ENCODE measurements around the gene MMP24OS. TPM values are rescaled to one million over a fixed set of nuclear protein-coding genes. Genes with fewer than 3 reads are reported as not detected.

The MMP24OS gene
- total RNA-seq, 1 donor from 2014 or later, result 50.1 TPM

DNA sequence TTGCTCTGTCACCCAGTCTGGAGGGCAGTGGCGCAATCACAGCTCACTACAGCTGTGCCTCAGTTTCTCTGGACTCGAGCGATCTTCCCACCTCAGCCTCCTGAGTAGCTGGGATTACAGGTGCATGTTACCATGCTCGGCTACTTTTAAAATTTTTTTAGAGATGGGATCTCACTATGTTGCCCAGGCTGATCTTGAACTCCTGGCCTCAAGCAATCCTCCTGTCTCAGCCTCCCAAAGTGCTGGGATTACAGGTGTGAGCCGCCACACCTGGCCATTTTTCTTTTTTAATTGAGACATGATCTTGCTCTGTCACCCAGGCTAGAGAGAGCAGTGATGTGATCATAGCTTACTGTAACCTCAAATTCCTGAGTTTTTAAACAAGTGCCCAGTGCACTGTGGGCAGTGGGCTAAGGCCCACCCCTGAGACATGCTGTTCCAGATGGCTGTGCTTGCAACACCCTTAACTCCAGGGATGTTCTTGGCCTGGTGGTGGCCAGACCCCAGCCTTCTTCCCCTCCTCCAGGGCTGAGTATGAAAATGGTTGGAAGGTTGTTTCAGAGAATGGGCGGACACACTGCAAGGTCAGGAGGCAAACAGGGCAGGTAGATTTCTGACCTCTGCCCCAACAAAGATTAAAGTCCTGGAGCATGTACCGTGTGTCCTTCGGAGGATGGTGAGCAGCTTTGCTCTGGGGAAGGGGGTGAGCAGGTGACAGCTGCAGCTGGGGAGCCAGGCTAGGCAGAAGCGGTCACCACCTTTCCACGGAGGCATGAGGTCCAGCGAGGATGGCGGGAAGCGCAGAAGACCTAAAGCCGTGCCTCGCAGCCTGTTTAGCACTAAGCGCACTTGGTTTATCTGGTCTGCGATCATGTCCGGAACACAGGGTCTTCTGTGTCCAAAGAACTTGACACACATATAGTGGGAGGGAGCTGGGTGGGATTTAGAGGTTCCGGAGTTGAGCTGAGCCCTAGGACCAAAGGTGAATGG lies 15.7 kb upstream of the MMP24OS start:
- intact Hi-C loops (cut with DNase I), result no loop called here
- DNase-seq (ENCODE audit: missing footprints) (no peak), ATAC-seq (no peak)

DNA sequence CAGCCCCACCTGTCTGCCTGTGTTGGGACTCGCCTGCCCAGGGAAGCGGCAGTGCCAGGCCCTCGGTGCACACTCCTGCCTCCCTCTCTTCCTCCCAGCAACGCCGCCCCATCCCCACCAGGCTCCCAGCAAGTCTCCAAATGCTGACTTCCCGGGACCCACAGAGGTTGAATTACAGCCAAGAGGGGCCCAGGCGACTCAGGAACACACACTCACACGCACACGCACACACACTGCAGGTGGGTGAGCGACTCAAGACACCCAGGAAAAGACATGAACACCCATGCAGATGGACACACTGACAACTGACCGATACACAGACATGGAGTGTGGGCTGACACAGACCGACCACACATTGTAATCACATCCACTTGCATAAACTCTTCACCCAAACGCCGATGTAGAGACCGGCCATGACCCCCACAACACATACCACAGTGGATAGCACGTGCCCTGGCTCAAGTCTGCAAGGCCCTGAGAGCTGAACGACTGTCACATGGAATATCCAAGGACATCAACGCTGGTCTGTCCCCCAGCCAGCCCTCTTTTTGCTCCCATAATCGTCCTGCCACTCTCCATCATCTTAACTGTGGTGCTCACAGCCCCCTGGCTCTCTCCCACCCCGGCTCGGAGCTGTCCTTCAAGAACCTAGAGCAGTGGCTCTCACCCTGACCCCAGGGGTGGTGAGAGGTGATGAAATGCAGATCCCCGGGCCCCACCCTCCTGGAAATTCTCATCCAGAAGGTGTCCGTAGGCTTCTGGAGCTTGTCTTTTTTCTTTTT lies 14.8 kb upstream of the MMP24OS start:
- intact Hi-C loops (cut with DNase I), result no loop called here
- ATAC-seq (no peak), DNase-seq (ENCODE audit: missing footprints) (no peak)

GRCh38 chr20:35291654-35292503 lies 14.0 kb upstream of the MMP24OS start, which contains the start of gene FAM83C:
Gene FAM83C (minus strand): TSS chr20:35292425. CDS start chr20:35292304, 121 bp downstream.
- intact Hi-C loops (cut with DNase I), result no loop called here
- DNase-seq (ENCODE audit: missing footprints), result no peak
- ATAC-seq, result no peak

- intact Hi-C loops (cut with DNase I), result no loop called here
- no peak for DNase-seq (ENCODE audit: missing footprints)
Measured at GRCh38 chr20:35290887-35291417, 13.0 kb upstream of the MMP24OS start.

GRCh38 chr20:35290186-35290886 lies 12.4 kb upstream of the MMP24OS start:
- intact Hi-C loops (cut with DNase I), result no loop called here
- no peak for DNase-seq (ENCODE audit: missing footprints)
- ATAC-seq, result no peak

More at GRCh38 chr20:35290887-35291417, 13.0 kb upstream of the MMP24OS start:
- ATAC-seq, result no peak

- intact Hi-C loops (cut with DNase I), result no loop called here
- ATAC-seq (no peak), DNase-seq (ENCODE audit: missing footprints) (no peak)
Measured at GRCh38 chr20:35288325-35289060, 10.6 kb upstream of the MMP24OS start.

DNA sequence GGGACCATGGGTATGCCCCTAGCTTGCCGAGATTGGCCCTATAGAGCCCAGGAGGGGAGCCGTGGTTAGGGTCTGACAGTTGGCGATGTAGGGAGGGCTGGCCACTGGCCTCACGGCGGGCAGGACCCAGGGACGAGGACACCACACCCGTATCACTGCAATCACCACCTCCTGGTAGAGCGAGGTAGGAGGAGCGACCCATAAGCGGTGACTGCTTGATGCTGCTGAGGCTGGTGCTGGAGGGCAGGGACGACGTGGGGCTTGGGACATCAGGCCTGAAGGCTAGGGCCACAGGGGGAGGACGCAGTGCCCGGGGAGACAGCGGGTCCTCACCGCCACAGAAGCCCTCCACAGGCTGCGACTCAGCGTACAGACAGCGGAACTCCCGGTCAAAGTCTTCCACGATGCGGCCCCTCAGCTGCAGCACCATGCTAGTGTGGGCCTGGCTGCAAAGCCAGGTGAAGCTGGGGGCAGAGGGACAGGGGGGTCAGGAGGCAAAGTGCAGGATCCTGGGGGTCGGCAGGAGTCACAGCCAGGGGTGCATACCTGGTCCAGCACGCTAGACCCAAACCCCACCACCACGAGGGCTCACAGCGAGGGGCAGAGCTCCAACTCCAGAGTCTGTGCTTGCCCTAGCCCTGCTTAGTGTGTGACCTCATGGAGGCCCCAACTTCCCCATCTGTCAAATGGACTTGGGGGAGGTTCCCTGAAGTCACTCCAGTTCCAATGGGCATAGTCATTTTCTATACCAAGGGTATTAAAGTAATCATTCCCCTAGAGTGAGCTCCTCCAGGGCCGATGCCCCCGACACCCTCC lies 9.8 kb upstream of the MMP24OS start:
- DNase-seq (ENCODE audit: missing footprints) (no peak), ATAC-seq (no peak)
- intact Hi-C loops (cut with DNase I), result no loop called here

GRCh38 chr20:35286899-35287508 lies 9.1 kb upstream of the MMP24OS start:
- intact Hi-C loops (cut with DNase I), result no loop called here
- ATAC-seq, result no peak
- DNase-seq (ENCODE audit: missing footprints), result no peak

DNA sequence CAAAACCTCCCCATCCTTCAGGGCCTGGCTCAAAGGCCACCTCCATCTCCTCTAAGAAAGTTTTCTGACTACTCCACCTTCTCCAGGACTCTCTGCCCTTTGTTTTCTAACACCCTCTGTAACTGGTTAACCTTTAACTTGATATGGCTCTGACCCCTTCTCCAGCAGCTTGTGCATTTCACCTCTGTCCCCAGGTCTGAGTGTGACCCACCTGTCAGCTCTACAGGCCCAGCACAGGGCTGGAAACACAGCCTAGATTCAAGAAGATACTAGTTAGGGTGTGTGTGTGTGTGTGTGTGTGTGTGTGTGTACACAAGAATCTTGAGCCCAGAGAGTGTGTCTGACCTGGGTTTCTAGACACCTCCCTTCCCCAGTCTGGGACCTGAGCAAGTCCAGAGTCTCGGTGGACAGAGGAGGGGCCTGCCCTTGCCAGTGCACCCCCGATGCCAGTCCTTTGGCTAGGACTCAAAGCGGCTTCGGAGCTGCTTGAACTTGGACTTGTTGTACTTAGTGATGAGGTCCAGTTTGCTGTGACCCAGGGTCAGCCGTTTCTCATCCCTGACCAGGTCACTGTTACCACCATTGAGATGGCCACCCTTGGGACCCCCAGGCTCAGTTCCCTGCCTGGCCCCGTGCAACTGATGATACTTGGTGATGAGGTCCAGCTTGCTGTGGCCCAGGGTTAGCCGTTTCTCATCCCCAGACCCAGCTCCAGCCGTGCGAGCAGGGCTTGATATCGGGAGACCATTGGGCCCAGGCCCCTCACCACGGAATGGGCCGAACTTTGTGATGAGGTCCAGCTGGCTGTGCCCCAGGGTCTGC lies 8.4 kb upstream of the MMP24OS start:
- DNase-seq (ENCODE audit: missing footprints) (no peak), ATAC-seq (no peak)
- intact Hi-C loops (cut with DNase I), result no loop called here

- intact Hi-C loops (cut with DNase I), result no loop called here
- ATAC-seq, result no peak
- DNase-seq (ENCODE audit: missing footprints), result no peak
Measured at GRCh38 chr20:35285806-35286076, 7.8 kb upstream of the MMP24OS start.

GRCh38 chr20:35284992-35285805 lies 7.3 kb upstream of the MMP24OS start:
- DNase-seq (ENCODE audit: missing footprints) (no peak), ATAC-seq (peak; percentile 8)
- intact Hi-C loops (cut with DNase I), result no loop called here

DNA sequence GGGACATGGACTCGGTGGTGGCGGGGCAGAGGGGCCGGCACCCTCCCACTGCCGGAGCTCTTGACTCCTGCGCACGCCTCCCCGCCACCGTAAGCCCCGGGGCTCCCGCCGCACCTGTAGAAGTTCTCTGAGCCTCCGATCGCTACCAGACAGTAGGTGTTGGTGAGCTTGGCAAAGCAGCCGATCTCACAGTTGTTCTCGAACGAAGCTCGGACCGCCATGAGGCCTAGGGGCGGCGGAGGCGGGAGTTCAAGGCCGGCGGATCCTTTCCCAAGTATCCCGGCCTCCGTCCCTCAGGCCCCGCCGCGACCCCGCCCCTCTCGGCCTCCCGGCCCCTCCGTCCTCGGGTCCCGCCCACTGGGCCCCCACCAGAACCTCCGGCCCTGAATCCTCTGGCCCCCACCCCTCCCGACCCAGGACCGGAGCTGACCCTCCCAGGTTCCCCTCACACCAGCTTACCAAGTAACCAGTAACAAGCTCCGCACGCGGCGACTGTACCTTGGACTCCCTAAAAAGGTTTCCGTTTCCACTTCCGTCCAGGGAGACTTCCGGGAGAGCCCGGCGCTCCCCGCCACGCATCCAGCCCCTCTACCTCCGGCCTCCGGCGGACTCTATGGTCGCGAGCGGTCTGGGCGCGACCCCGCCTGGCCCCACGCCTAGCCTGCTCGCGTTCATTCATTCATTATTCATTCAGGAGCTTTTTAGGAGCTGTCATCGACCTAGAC lies 6.5 kb upstream of the MMP24OS start, which contains the start of gene EIF6:
EIF6 (minus strand) TSS at position 506 of the 725 bp plus-strand sequence; CDS start at position 221, 285 bp downstream.
- DNase-seq (ENCODE audit: missing footprints) (peak; percentile 91), ATAC-seq (peak; percentile 90)
- intact Hi-C loops (cut with DNase I), result no loop called here

DNA sequence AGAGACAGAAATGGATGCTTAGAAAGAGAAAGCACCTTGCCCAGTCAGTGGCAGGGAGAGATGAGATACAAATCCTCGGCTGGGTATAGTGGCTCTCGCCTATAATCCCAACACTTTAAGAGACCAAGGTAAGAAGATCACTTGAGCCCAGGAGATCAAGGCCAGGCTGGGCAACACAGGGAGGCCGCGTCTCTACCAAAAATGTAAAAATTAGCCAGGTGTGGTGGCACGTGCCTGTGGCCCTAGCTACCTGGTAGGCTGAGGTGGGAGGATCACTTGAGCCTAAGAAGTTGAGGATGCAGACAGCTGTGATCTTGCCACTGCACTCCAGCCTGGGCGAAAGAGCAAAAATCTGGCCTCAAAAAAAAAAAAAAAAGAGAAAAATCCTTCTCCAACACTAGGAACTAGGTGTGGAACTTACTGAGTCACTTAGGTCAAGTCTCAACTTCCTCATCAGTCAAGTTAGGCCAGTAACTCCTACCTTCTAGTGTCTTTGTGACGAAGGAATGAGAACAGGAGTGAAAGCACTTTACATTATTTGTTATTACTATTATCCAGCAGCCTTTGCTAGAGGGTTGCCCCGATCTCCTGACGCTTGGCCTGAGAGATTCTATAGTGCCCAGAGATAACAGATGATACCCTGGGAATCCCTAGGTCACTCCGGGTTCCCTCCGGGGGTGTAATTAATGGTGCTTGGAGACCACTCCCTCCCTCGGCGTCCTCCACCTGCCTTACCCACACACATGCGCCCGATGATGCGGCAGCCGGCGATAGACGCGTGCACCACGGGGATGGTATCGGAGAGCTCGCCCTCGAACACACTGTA lies 5.7 kb upstream of the MMP24OS start:
- DNase-seq (ENCODE audit: missing footprints) (no peak), ATAC-seq (peak; percentile 2)
- intact Hi-C loops (cut with DNase I), result no loop called here
